Vagina (tissue), 2 donors: ENCODE results near the gene CYSRT1. TPM values are rescaled to one million over a fixed set of nuclear protein-coding genes. Genes with fewer than 3 reads are reported as not detected.

ENCODE experiments used
- DNase-seq, 2 donors: peaks; one replicate each; pipeline ENCODE4 v3.0.0-alpha.2; 2017; ENCODE audit errors: extremely low spot score in 2 of 2
- H3K27ac ChIP-seq: fragments of 200-600 bp; sonication (generic); one replicate; pipeline ENCODE4 v1.5.1; 2019
- H3K27me3 ChIP-seq: fragments of 200-600 bp; sonication (generic); one replicate; pipeline ENCODE4 v1.5.1; 2019
- H3K36me3 ChIP-seq, 2 donors: fragments of 200-600 bp; sonication (generic); one replicate each; pipeline ENCODE4 v1.5.1; 2017 to 2019
- H3K4me1 ChIP-seq: fragments of 200-600 bp; sonication (generic); one replicate; pipeline ENCODE4 v1.5.1; 2019
- H3K4me3 ChIP-seq, 2 donors: fragments of 200-600 bp; sonication (generic); 1 replicate in 1 of 2; 2 replicates in 1 of 2; pipeline ENCODE4 v1.5.1; 2016 to 2019
- H3K9me3 ChIP-seq: fragments of 200-600 bp; sonication (generic); one replicate; pipeline ENCODE4 v1.5.1; 2019
- POLR2A ChIP-seq, 2 donors: fragments of 450-650 bp; IDR thresholded peaks; one replicate each; pipeline ENCODE4 v1.6.1; 2017; ENCODE audit warnings: antibody characterized with exemption in 2 of 2, mild to moderate bottlenecking in 2 of 2, moderate library complexity in 2 of 2
- POLR2AphosphoS5 ChIP-seq, 2 donors: sonication (generic); formaldehyde crosslinking; IDR thresholded peaks; one replicate each; pipeline ENCODE4 v1.9.0; 2017; ENCODE audit warnings: antibody characterized with exemption in 2 of 2, mild to moderate bottlenecking in 2 of 2, low read depth in 1 of 2; ENCODE audit not compliant: insufficient read depth in 1 of 2
- intact Hi-C: fragments of 100-400 bp; cut with DNase I; formaldehyde crosslinking; loops from one replicate; pipeline ENCODE4 v1.15.1; 2023
- total RNA-seq: library from RNA; depleted of rRNA; stranded (reverse); fragments of >200 nt; gene quantifications from one replicate; pipeline ENCODE4 v1.2.3, GENCODE V29; 2016
- TF ChIP-seq, protein P1 (sequence below), 3 experiments: fragments of 450-650 bp in 2 of 3; fragments of 200-600 bp in 1 of 3; sonication (generic) in 1 of 3; IDR thresholded peaks; one replicate each; pipeline ENCODE4 v1.5.1; 2017 to 2019; ENCODE audit warnings: antibody characterized with exemption in 3 of 3, mild to moderate bottlenecking in 2 of 3, moderate library complexity in 2 of 3

Gene CYSRT1
- total RNA-seq, 1 donor from 2014 or later, result 24.3 TPM

DNA sequence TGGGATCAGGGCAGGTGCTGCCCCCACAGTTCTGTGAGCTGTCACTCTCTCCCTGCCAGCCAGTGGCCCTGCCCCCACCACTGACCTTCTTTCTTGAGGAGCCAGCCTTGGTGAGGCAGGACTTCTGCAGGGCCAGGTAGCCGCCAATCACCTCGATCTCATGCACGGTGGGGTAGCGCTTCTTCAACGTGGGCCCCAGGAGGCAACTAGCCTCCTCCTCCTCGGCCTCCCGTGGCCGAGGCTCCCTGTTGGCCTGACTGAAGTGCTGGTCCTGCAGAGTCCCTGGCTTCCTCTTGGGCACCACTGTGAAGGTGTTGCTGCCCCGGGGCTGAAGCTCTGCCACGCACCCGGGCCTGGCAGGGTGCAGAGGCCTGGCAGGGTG is 26.1 kb upstream of the CYSRT1 start:
- intact Hi-C loops, result no loop called here
- H3K36me3 ChIP-seq, result no peaks in the 10 kb centered on the region
- H3K9me3 ChIP-seq, result no peaks in the 10 kb centered on the region
- H3K4me3 ChIP-seq, result peak overlapping the region; percentile 61 to 72
- no peaks in the 10 kb centered on the region for H3K27me3 ChIP-seq
- H3K27ac ChIP-seq, result no peak overlapping the region
- peaks cover 87% of the 10 kb centered on the region for H3K4me1 ChIP-seq
- DNase-seq, result no peak
- TF ChIP-seq, protein P1, sequence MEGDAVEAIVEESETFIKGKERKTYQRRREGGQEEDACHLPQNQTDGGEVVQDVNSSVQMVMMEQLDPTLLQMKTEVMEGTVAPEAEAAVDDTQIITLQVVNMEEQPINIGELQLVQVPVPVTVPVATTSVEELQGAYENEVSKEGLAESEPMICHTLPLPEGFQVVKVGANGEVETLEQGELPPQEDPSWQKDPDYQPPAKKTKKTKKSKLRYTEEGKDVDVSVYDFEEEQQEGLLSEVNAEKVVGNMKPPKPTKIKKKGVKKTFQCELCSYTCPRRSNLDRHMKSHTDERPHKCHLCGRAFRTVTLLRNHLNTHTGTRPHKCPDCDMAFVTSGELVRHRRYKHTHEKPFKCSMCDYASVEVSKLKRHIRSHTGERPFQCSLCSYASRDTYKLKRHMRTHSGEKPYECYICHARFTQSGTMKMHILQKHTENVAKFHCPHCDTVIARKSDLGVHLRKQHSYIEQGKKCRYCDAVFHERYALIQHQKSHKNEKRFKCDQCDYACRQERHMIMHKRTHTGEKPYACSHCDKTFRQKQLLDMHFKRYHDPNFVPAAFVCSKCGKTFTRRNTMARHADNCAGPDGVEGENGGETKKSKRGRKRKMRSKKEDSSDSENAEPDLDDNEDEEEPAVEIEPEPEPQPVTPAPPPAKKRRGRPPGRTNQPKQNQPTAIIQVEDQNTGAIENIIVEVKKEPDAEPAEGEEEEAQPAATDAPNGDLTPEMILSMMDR (IDR thresholded peaks at IDR 0.05), result no peak
- TF ChIP-seq POLR2AphosphoS5 (IDR thresholded peaks at IDR 0.05; ENCODE audit: insufficient read depth in 1 of 2, low read depth in 1 of 2) (no peak), POLR2A (IDR thresholded peaks at IDR 0.05) (no peak)

DNA sequence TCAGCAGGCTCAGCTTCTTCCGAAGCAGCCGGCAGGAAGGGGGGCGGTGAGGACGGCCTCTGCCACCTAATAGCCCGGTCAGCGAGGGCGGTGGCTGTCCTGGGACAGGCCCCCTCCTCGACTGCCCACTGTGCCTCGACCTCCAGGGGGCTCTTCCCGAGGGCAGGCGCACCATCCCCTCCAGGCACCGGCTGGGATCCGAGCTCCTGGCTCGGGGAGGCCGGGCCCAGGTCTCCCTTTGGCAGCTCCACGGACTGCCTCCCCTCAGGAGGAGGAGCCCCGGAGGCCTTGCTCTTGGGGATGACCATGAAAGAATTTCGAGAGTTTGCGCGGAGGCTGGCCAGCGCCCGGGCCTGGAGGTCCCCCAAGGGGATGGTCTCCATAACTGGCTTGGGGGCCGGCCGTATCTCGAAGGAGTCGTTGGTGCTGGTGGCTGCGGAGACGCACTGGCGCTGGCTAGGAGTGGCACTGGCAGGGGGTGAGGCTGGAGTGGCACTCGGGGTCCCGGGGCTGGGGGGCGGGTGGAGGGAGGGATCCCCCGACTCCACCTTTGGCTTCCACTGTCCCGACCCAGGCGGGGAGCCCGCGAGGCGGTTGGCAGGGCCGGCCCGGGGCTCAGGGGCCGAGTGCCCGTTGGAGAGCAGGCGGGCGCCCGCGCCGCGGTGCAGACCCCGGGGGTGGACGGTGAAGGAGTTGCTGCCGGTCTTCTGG is 25.4 kb upstream of the CYSRT1 start:
- no peak for DNase-seq
- H3K36me3 ChIP-seq, result no peaks in the 10 kb centered on the region
- peak overlapping the region; percentile 61 to 72 for H3K4me3 ChIP-seq
- H3K27ac ChIP-seq, result no peak overlapping the region
- intact Hi-C loops, result no loop called here
- TF ChIP-seq, protein P1 (IDR thresholded peaks at IDR 0.05), result no peak
- TF ChIP-seq POLR2A (IDR thresholded peaks at IDR 0.05) (no peak), POLR2AphosphoS5 (IDR thresholded peaks at IDR 0.05; ENCODE audit: insufficient read depth in 1 of 2, low read depth in 1 of 2) (no peak)
- peaks cover 87% of the 10 kb centered on the region for H3K4me1 ChIP-seq
- H3K9me3 ChIP-seq, result no peaks in the 10 kb centered on the region
- no peaks in the 10 kb centered on the region for H3K27me3 ChIP-seq

DNA sequence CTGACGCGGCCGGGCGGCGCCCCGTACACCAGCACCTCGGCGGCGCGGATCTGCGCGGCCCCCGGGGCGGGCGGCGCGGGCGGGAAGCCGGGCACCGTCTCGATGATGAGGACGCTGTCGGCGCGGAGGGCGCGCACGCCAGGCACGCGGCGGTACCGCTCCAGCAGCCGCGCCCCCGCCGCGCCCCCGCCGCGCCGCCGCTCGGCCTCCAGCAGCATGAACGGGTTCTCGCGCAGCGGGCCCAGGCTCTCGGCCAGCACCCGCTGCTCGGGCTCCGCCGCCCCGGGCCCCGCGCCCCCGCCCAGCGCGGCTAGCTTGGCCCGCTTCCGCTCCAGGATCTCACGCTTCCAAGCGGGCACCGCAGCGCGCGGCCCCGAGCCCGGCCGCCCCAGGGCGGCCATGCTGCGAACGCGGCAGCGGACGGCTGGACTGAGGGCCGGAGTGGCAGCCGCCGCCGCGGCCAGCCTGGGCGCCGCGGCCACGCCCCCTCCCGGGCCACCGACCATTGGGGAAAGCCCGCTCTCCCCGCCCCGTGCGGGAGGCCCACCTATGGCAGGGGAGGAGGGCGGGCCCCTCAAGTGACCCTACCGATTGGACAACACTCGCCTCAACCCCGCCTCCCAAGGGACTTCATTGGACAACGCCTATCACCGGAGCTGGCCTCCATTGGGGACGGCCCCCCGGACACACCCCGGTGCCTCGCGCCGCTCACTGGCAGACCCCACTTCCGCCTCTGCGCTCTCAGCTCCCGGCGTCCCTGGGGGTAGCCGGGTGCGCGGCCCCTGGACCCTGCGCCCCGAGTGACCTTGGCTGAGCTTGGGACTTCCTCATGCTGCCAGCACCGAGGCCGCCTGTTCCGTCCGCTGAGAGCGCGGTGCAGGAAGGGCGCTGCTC is 24.4 kb upstream of the CYSRT1 start, which contains the start of gene TPRN:
Gene TPRN (minus strand): TSS at position 431 of the 894 bp plus-strand sequence. CDS start 30 bp downstream, at position 401.
- Histone ChIP-seq H3K4me3 (peak within 1 kb of the TSS; percentile 61 to 72), H3K36me3 (no peaks in the 10 kb centered on the region), H3K9me3 (no peaks in the 10 kb centered on the region), H3K27me3 (no peaks in the 10 kb centered on the region), H3K27ac (peak within 1 kb of the TSS; percentile 42), H3K4me1 (peaks cover 83% of the 10 kb centered on the region)
- TF ChIP-seq POLR2A (IDR thresholded peaks at IDR 0.05), result peak in 1 of 2 donors; percentile 79
- peak; percentile 73 to 86 for TF ChIP-seq POLR2AphosphoS5 (IDR thresholded peaks at IDR 0.05; ENCODE audit: insufficient read depth in 1 of 2, low read depth in 1 of 2)
- TF ChIP-seq, protein P1 (IDR thresholded peaks at IDR 0.05), result no peak
- peak in 1 of 2 donors; percentile 99 for DNase-seq
- intact Hi-C loops, result no loop called here

DNA sequence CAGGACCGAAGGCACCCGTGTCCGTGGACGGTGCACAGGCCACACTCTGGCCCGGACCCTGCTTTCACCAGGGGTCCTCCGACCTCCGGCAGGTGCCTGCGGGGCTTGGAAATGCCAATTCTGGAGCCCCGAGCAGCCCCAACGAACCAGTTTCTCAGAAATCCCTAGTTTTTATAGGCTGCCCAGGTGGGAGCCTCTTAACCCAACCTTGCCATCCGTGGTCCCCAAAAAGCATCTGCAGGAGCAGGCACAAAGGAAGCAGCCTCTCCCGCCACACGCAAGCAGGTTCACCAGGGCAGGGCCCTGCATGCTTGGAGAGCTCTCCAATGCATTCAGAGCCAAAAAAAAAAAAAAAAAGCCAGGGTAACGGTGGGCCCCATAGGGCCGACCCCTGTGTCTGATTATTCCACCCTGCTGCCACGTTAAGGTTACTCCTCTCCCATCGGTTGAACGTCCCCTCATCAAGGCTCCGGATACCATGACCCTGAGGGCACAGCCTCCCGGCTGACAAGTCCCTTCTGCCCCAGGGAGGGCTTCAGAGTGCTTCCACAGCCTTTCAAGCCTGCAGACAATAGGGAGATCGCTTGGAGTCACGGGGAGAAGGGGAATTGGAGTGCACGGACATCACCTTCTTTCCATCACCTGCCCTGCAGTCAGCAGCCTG is 23.6 kb upstream of the CYSRT1 start:
- peak in 1 of 2 donors; percentile 29 for TF ChIP-seq POLR2AphosphoS5 (IDR thresholded peaks at IDR 0.05; ENCODE audit: insufficient read depth in 1 of 2, low read depth in 1 of 2)
- TF ChIP-seq, protein P1 (IDR thresholded peaks at IDR 0.05), result no peak
- intact Hi-C loops, result no loop called here
- H3K4me1 ChIP-seq, result peaks cover 82% of the 10 kb centered on the region
- H3K27me3 ChIP-seq, result no peaks in the 10 kb centered on the region
- H3K36me3 ChIP-seq, result no peaks in the 10 kb centered on the region
- H3K27ac ChIP-seq, result peak overlapping the region; percentile 42
- no peak for DNase-seq
- H3K9me3 ChIP-seq, result no peaks in the 10 kb centered on the region
- peak overlapping the region; percentile 61 to 72 for H3K4me3 ChIP-seq
